Left ventricle myocardium inferior (tissue), 1 donor: ENCODE data around the gene LSM8. TPM values are rescaled to one million over a fixed set of nuclear protein-coding genes. Genes with fewer than 3 reads are reported as not detected.
A peak's percentile ranks its signal among the peaks of the same experiment; 100 is the strongest.

Experiments used
- DNase-seq: peaks from one replicate; pipeline ENCODE4 v3.0.0-alpha.2; 2020
- H3K27ac ChIP-seq: fragments of 200-600 bp; replicated peaks from 2 replicates; pipeline ENCODE4 v1.8.0; 2021
- H3K27me3 ChIP-seq: fragments of 200-600 bp; 2 replicates; pipeline ENCODE4 v1.8.0; 2021; ENCODE audit warnings: low read depth
- H3K36me3 ChIP-seq: fragments of 200-600 bp; 2 replicates; pipeline ENCODE4 v1.8.0; 2021
- H3K4me1 ChIP-seq: fragments of 200-600 bp; 2 replicates; pipeline ENCODE4 v1.8.0; 2021
- H3K4me3 ChIP-seq: fragments of 200-600 bp; 2 replicates; pipeline ENCODE4 v1.8.0; 2021; ENCODE audit warnings: mild to moderate bottlenecking, moderate library complexity
- H3K9me3 ChIP-seq: fragments of 200-600 bp; replicated peaks from 2 replicates; pipeline ENCODE4 v1.8.0; 2021
- CTCF ChIP-seq: fragments of 200-600 bp; IDR thresholded peaks from 2 replicates; pipeline ENCODE4 v1.8.0; 2021; ENCODE audit warnings: antibody characterized with exemption, mild to moderate bottlenecking, borderline replicate concordance
- intact Hi-C: fragments of 100-400 bp; cut with micrococcal nuclease; formaldehyde crosslinking; loops from one replicate; pipeline ENCODE4 v1.11.0; 2022
- total RNA-seq: library from RNA; stranded (reverse); fragmentation: NEBNext Ultra II Directional; extraction: Animal tissue kit (Norgen Biotek cat#: 25700); gene quantifications from one replicate; pipeline ENCODE4 v1.2.1, GENCODE V29; 2021
- donor health status: DM: no; HTN: yes; CAD: no; lungs with severe emphysema.

Gene LSM8
- total RNA-seq, 1 donor from 2014 or later: 16.6 TPM

GRCh38 chr7:118169146-118169545 is 14.8 kb upstream of the LSM8 start:
- no peak for DNase-seq
- intact Hi-C loops: no loop called here
- no peak overlapping the region for H3K27ac ChIP-seq
- no peaks in the 10 kb centered on the region for H3K36me3 ChIP-seq
- no peak for TF ChIP-seq CTCF
- no peak overlapping the region for H3K4me3 ChIP-seq
- H3K4me1 ChIP-seq: no peaks in the 10 kb centered on the region
- H3K9me3 ChIP-seq: no peaks in the 10 kb centered on the region
- no peaks in the 10 kb centered on the region for H3K27me3 ChIP-seq

- DNase-seq: no peak
- Histone ChIP-seq H3K4me1 (no peaks in the 10 kb centered on the region), H3K4me3 (no peak overlapping the region), H3K27ac (no peak overlapping the region), H3K9me3 (no peaks in the 10 kb centered on the region), H3K27me3 (no peaks in the 10 kb centered on the region), H3K36me3 (no peaks in the 10 kb centered on the region)
- no peak for TF ChIP-seq CTCF
- intact Hi-C loops: no loop called here
Measured at GRCh38 chr7:118175740-118176139, 8.2 kb upstream of the LSM8 start.

GRCh38 chr7:118179191-118179590 is 4.8 kb upstream of the LSM8 start:
- intact Hi-C loops: no loop called here
- no peak for DNase-seq

GRCh38 chr7:118182593-118183427 is 1.2 kb upstream of the LSM8 start:
- Histone ChIP-seq H3K4me3 (peak overlapping the region; percentile 89), H3K36me3 (peaks cover 6% of the 10 kb centered on the region), H3K27me3 (no peaks in the 10 kb centered on the region), H3K9me3 (no peaks in the 10 kb centered on the region), H3K27ac (peak overlapping the region; percentile 90), H3K4me1 (peaks cover 41% of the 10 kb centered on the region)
- TF ChIP-seq CTCF: no peak
- DNase-seq: no peak
- intact Hi-C loops: no loop called here

More at GRCh38 chr7:118179191-118179590, 4.8 kb upstream of the LSM8 start:
- no peak overlapping the region for H3K4me3 ChIP-seq
- H3K9me3 ChIP-seq: no peaks in the 10 kb centered on the region
- H3K36me3 ChIP-seq: no peaks in the 10 kb centered on the region
- no peaks in the 10 kb centered on the region for H3K27me3 ChIP-seq
- no peak for TF ChIP-seq CTCF
- no peak overlapping the region for H3K27ac ChIP-seq
- peaks cover 8% of the 10 kb centered on the region for H3K4me1 ChIP-seq

GRCh38 chr7:118183428-118183785 is 557 bp upstream of the LSM8 start:
- intact Hi-C loops: no loop called here

More at GRCh38 chr7:118183428-118183785, 557 bp upstream of the LSM8 start:
- Histone ChIP-seq H3K27ac (peak overlapping the region; percentile 90), H3K27me3 (no peaks in the 10 kb centered on the region), H3K4me1 (peaks cover 41% of the 10 kb centered on the region), H3K36me3 (peaks cover 12% of the 10 kb centered on the region), H3K4me3 (peak overlapping the region; percentile 89), H3K9me3 (no peaks in the 10 kb centered on the region)
- no peak for DNase-seq
- TF ChIP-seq CTCF: no peak
